Measurements from ENCODE around the gene PRCC. TPM values are rescaled to one million over a fixed set of nuclear protein-coding genes. Genes with fewer than 3 reads are reported as not detected.

The PRCC gene
- total RNA-seq, 1 experiment from 2014 or later, result 103 TPM

- BruUV-seq (replicated peaks), result no TSS peak
- Histone ChIP-seq H3K27me3 (ENCODE audit: low read length) (no peaks in the 10 kb centered on the region), H3K4me3 (ENCODE audit: low read length) (no peak overlapping the region), H4K20me1 (ENCODE audit: low read length) (no peaks in the 10 kb centered on the region), H3K9ac (ENCODE audit: low read length) (no peak overlapping the region), H3K9me2 (replicated peaks; ENCODE audit: low read length) (no peaks in the 10 kb centered on the region), H3K79me2 (ENCODE audit: low read length) (no peaks in the 10 kb centered on the region), H3K36me3 (ENCODE audit: low read depth, low read length) (no peaks in the 10 kb centered on the region), H2AFZ (ENCODE audit: low read length) (no peak overlapping the region), H3K4me1 (ENCODE audit: insufficient read depth, low read length) (no peaks in the 10 kb centered on the region), H3K27ac (ENCODE audit: low read length) (no peak overlapping the region), H3F3A (ENCODE audit: low read length, unreplicated experiment) (no peaks in the 10 kb centered on the region), H3K9me3 (ENCODE audit: low read length) (no peaks in the 10 kb centered on the region), H3K4me2 (ENCODE audit: low read length) (no peak overlapping the region)
- CTCF ChIA-PET, result interaction anchor here (0.5 to 0.6 kb wide), 2 partner anchors 49 to 389 kb away, joined by 4 to 13 read pairs; no protein-coding TSS in a partner anchor
- intact Hi-C loops (cut with micrococcal nuclease), result no loop called here
- DNase-seq (no peak), ATAC-seq (no peak)
- no peak for TF ChIP-seq EZH2 (IDR thresholded peaks at IDR 0.05; ENCODE audit: low read length, unreplicated experiment)
- no peak for TF ChIP-seq EZH2phosphoT487 (IDR thresholded peaks at IDR 0.05; ENCODE audit: borderline replicate concordance, low read length)
- TF ChIP-seq CTCF (conservative IDR thresholded peaks at IDR 0.05; ENCODE audit: low read depth, low read length), result no peak
- POLR2A ChIA-PET (ENCODE audit: unreplicated experiment), result no interaction called here
These were observed 74.0 kb downstream of the PRCC start for GRCh38 chr1:156841295-156841855.

DNA sequence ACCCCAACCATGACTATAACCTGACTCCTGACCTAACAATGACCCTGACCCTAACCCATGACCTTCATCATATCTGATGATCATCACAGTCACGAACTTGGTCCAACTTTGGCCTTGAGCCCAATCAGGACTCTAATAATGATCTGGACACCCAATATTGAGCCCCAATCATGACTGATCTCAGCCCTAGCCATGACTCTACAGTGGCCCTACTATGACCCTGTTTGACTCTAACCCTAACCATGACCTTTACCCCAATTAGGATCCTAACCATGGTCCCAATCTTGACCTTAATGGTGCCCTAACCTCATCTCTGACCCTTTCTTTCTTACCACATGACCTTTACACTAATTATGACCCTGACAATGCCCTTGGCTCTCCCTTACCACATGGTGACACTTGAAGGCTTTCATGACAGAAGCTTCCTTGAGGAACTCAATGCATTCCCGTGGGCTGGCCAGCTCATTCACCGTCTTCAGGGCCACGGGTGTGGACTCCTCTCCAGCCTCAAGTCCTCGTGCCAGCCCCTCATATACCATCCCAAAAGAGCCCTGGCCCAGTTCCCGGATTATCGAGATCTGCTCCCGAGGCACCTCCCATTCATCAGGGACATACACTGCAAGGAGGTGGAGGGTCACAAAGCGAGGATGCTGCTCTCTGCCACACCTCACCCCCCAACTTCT lies 75.4 kb downstream of the PRCC start:
- DNase-seq (no peak), ATAC-seq (no peak)
- no peak overlapping the region for H3K27ac ChIP-seq (ENCODE audit: low read length)
- no peak overlapping the region for H3K4me3 ChIP-seq (ENCODE audit: low read length)
- BruUV-seq (replicated peaks), result no TSS peak
- no peaks in the 10 kb centered on the region for H3F3A ChIP-seq (ENCODE audit: low read length, unreplicated experiment)
- no peaks in the 10 kb centered on the region for H3K79me2 ChIP-seq (ENCODE audit: low read length)
- TF ChIP-seq EZH2phosphoT487 (IDR thresholded peaks at IDR 0.05; ENCODE audit: borderline replicate concordance, low read length) (no peak), CTCF (conservative IDR thresholded peaks at IDR 0.05; ENCODE audit: low read depth, low read length) (no peak), EZH2 (IDR thresholded peaks at IDR 0.05; ENCODE audit: low read length, unreplicated experiment) (no peak)
- H3K4me1 ChIP-seq (ENCODE audit: insufficient read depth, low read length), result no peaks in the 10 kb centered on the region
- intact Hi-C loops (cut with micrococcal nuclease), result no loop called here
- H3K9me3 ChIP-seq (ENCODE audit: low read length), result no peaks in the 10 kb centered on the region
- no peaks in the 10 kb centered on the region for H3K36me3 ChIP-seq (ENCODE audit: low read depth, low read length)
- H3K9ac ChIP-seq (ENCODE audit: low read length), result no peak overlapping the region
- no peaks in the 10 kb centered on the region for H4K20me1 ChIP-seq (ENCODE audit: low read length)
- no peak overlapping the region for H3K4me2 ChIP-seq (ENCODE audit: low read length)
- ChIA-PET POLR2A (ENCODE audit: unreplicated experiment) (no interaction called here), CTCF (no interaction called here)
- H3K9me2 ChIP-seq (replicated peaks; ENCODE audit: low read length), result no peaks in the 10 kb centered on the region
- H2AFZ ChIP-seq (ENCODE audit: low read length), result no peak overlapping the region
- no peaks in the 10 kb centered on the region for H3K27me3 ChIP-seq (ENCODE audit: low read length)

DNA sequence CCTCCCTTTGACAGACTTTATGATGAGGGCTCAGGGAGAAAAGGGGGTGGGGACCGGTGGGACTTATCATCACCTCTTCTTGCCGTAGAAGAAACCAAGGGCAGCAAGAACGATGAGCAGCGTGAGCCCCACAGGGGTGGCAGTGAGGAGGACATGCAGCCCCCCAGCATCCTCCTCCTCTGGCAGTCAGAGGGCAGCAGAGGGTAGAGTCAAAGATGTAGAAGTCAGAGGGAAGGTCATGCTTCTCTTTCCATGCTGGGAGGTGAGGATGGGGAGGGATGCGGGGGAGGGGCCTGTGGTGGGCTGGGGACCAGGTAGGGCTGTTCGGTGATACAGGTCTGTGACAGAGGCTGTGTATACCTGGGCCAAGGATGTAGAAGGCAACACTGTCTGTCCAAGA lies 76.8 kb downstream of the PRCC start:
- H3K9me2 ChIP-seq (replicated peaks; ENCODE audit: low read length), result no peaks in the 10 kb centered on the region
- CTCF ChIA-PET, result no interaction called here

More for the DNA sequence above, 76.8 kb downstream of the PRCC start:
- no peak overlapping the region for H3K27ac ChIP-seq (ENCODE audit: low read length)
- H3K4me1 ChIP-seq (ENCODE audit: insufficient read depth, low read length), result no peaks in the 10 kb centered on the region
- POLR2A ChIA-PET (ENCODE audit: unreplicated experiment), result no interaction called here
- H3K9me3 ChIP-seq (ENCODE audit: low read length), result no peaks in the 10 kb centered on the region
- no peak for ATAC-seq
- TF ChIP-seq CTCF (conservative IDR thresholded peaks at IDR 0.05; ENCODE audit: low read depth, low read length), result no peak
- no peak for TF ChIP-seq EZH2phosphoT487 (IDR thresholded peaks at IDR 0.05; ENCODE audit: borderline replicate concordance, low read length)
- no peak for TF ChIP-seq EZH2 (IDR thresholded peaks at IDR 0.05; ENCODE audit: low read length, unreplicated experiment)
- no peak for DNase-seq
- no peak overlapping the region for H3K4me3 ChIP-seq (ENCODE audit: low read length)
- H4K20me1 ChIP-seq (ENCODE audit: low read length), result no peaks in the 10 kb centered on the region
- intact Hi-C loops (cut with micrococcal nuclease), result no loop called here
- no peaks in the 10 kb centered on the region for H3K79me2 ChIP-seq (ENCODE audit: low read length)
- BruUV-seq (replicated peaks), result no TSS peak
- no peaks in the 10 kb centered on the region for H3K36me3 ChIP-seq (ENCODE audit: low read depth, low read length)
- H3K9ac ChIP-seq (ENCODE audit: low read length), result no peak overlapping the region
- H2AFZ ChIP-seq (ENCODE audit: low read length), result no peak overlapping the region
- no peak overlapping the region for H3K4me2 ChIP-seq (ENCODE audit: low read length)
- H3K27me3 ChIP-seq (ENCODE audit: low read length), result no peaks in the 10 kb centered on the region
- H3F3A ChIP-seq (ENCODE audit: low read length, unreplicated experiment), result no peaks in the 10 kb centered on the region
